Epithelial cell of proximal tubule (primary cell): ENCODE measurements around the gene ZKSCAN1. TPM values are rescaled to one million over a fixed set of nuclear protein-coding genes. Genes with fewer than 3 reads are reported as not detected.

Experiments
- DNase-seq: peaks from one replicate; pipeline ENCODE4 v3.0.0-alpha.2; 2011; ENCODE audit warnings: low read depth
- H3K4me3 ChIP-seq: 2 replicates; pipeline ENCODE4 v1.5.1; 2011; ENCODE audit warnings: low read depth, mild to moderate bottlenecking, low read length
- total RNA-seq: library from RNA; depleted of rRNA; stranded (reverse); fragments of >200 nt; gene quantifications from 2 replicates; pipeline ENCODE4 v1.2.3, GENCODE V29; 2015
- TF ChIP-seq, protein P1 (sequence below): conservative IDR thresholded peaks from 2 replicates; pipeline ENCODE4 v1.5.1; 2012; ENCODE audit warnings: low read depth, mild to moderate bottlenecking, low read length

Gene ZKSCAN1
- total RNA-seq, 1 donor from 2014 or later: 10.6 TPM

DNA sequence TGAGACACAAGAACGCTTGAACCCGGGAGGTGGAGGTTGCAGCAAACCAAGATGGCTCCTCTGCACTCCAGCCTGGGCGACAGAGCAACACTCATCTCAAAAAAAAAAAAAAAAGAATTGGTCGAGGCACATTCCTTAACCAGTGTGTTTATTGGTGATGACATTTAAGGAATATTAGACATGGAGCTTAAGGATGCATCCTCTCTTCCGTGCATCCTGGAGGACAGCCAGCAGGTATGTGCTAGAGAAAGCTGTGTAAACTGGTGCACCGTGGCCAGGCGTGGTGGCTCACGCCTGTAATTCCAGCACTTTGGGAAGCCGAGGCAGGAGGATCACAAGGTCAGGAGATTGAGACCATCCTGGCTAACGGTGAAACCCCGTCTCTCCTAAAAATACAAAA lies 11.8 kb downstream of the ZKSCAN1 start:
- DNase-seq: no peak
- no peak overlapping the region for H3K4me3 ChIP-seq
- TF ChIP-seq, protein P1, sequence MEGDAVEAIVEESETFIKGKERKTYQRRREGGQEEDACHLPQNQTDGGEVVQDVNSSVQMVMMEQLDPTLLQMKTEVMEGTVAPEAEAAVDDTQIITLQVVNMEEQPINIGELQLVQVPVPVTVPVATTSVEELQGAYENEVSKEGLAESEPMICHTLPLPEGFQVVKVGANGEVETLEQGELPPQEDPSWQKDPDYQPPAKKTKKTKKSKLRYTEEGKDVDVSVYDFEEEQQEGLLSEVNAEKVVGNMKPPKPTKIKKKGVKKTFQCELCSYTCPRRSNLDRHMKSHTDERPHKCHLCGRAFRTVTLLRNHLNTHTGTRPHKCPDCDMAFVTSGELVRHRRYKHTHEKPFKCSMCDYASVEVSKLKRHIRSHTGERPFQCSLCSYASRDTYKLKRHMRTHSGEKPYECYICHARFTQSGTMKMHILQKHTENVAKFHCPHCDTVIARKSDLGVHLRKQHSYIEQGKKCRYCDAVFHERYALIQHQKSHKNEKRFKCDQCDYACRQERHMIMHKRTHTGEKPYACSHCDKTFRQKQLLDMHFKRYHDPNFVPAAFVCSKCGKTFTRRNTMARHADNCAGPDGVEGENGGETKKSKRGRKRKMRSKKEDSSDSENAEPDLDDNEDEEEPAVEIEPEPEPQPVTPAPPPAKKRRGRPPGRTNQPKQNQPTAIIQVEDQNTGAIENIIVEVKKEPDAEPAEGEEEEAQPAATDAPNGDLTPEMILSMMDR: no peak

GRCh38 chr7:100029596-100029995 lies 14.2 kb downstream of the ZKSCAN1 start:
- TF ChIP-seq, protein P1: no peak
- no peak for DNase-seq
- H3K4me3 ChIP-seq: no peak overlapping the region

GRCh38 chr7:100033526-100033925 lies 18.1 kb downstream of the ZKSCAN1 start:
- H3K4me3 ChIP-seq: no peak overlapping the region
- TF ChIP-seq, protein P1: no peak
- DNase-seq: no peak

- TF ChIP-seq, protein P1: no peak
- no peak overlapping the region for H3K4me3 ChIP-seq
- no peak for DNase-seq
Measured at GRCh38 chr7:100034871-100035510, 19.6 kb downstream of the ZKSCAN1 start.

GRCh38 chr7:100035876-100036275 lies 20.5 kb downstream of the ZKSCAN1 start:
- TF ChIP-seq, protein P1: no peak
- no peak overlapping the region for H3K4me3 ChIP-seq
- DNase-seq: no peak

DNA sequence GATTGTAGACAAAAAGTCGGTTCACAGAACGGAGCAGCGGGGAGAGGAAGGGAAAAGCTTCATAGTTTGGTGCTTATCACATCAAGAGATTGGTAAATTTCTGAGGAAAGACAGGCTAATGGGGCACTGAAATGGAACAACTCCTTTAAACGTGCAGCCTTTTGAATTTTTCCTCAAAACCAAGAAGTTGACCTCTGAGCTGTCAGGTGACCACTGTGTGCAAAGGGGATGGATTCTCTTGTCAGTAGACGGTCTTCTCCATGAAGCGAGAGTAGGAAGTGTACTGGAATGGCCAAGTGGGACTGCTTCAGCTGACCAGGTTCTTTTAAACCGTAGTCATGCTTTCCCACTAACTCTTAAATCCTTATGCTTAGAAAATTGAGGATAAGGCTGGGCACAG lies 22.9 kb downstream of the ZKSCAN1 start:
- no peak for DNase-seq
- TF ChIP-seq, protein P1: no peak
- no peak overlapping the region for H3K4me3 ChIP-seq

DNA sequence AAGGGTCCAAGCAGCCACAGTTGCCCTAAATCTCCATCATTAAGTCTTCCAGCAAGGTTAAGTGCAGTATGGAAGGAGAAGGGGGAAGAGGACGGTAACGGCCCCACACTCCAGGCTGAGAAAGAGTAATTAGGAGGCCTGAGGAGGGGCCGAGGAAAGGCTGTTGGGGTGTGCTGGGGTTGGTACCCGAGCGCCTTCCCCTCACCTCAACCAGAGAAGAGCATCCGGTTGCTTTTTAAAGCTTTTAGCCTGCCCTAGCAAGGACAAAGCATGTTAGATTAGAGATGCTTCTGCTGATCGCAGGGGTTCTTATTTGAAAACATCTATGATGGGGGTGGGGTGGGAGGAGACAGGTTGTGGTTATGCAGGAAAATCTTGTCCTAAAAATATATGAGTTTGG lies 25.2 kb downstream of the ZKSCAN1 start:
- TF ChIP-seq, protein P1: no peak
- DNase-seq: no peak
- H3K4me3 ChIP-seq: no peak overlapping the region
